NCI-H446 (cell line): ENCODE data around the gene PATZ1.

Source experiments
- DNase-seq, 2 experiments: peaks; one replicate each; lab custom pipeline; 2025; lab: John Stamatoyannopoulos, UW

PATZ1 gene

GRCh38 chr22:31282748-31283468 lies 63.2 kb downstream of the PATZ1 start:
- DNase-seq: no peak

- no peak for DNase-seq
These were observed 64.4 kb downstream of the PATZ1 start for GRCh38 chr22:31281733-31282132.

GRCh38 chr22:31279821-31280505 lies 66.2 kb downstream of the PATZ1 start:
- DNase-seq: no peak

GRCh38 chr22:31279327-31279669 lies 66.8 kb downstream of the PATZ1 start:
- no peak for DNase-seq

GRCh38 chr22:31278626-31279326 lies 67.4 kb downstream of the PATZ1 start:
- DNase-seq: no peak

- no peak for DNase-seq
These were observed 68.0 kb downstream of the PATZ1 start for GRCh38 chr22:31278151-31278621.

- no peak for DNase-seq
These were observed 68.4 kb downstream of the PATZ1 start for GRCh38 chr22:31277741-31278140.

GRCh38 chr22:31276426-31277167 lies 69.5 kb downstream of the PATZ1 start:
- DNase-seq: no peak
